HG02759 (cell line): Measurements from ENCODE around the gene MX2.

Source experiments
- ATAC-seq: cut with Tn5 transposase; IDR thresholded peaks from one replicate; pipeline ENCODE4 v1.9.1; 2021; ENCODE audit warnings: mild to moderate bottlenecking, moderate library complexity; ENCODE audit not compliant: unreplicated experiment

Gene MX2

GRCh38 chr21:41432562-41433460, 71.0 kb downstream of the MX2 start:
- no peak for ATAC-seq

- no peak for ATAC-seq
These were observed 71.7 kb downstream of the MX2 start for GRCh38 chr21:41433566-41433965.

DNA sequence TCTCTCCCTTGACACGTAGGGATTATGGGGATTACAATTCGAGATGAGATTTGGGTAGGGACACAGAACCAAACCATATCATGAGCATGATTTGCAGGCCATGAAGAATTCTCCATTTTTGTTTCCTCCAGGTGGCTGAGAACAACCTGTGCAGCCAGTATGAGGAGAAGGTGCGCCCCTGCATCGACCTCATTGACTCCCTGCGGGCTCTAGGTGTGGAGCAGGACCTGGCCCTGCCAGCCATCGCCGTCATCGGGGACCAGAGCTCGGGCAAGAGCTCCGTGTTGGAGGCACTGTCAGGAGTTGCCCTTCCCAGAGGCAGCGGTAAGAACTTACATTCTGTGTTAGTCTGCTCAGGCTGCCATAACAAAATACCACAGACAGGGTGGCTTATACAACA, 73.9 kb downstream of the MX2 start:
- no peak for ATAC-seq

DNA sequence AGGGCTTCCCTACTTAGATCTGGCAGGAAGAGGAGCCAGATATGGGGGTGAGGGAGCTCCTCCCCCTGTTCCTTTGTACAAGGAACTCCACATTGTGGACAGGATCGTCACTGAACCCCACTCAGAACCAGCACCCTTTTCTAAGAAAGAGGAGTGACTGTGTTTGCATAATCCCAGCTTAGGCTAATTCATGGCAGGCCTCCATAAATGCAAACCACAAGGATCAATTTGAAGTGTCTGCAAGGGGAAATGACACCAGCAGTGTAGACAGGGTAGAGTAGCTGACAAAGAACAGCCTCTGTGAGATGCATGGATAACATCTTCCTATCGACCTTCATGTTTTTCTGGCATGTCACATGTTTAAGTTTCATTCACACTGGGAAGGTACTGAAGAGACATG, 75.9 kb downstream of the MX2 start:
- ATAC-seq = no peak

DNA sequence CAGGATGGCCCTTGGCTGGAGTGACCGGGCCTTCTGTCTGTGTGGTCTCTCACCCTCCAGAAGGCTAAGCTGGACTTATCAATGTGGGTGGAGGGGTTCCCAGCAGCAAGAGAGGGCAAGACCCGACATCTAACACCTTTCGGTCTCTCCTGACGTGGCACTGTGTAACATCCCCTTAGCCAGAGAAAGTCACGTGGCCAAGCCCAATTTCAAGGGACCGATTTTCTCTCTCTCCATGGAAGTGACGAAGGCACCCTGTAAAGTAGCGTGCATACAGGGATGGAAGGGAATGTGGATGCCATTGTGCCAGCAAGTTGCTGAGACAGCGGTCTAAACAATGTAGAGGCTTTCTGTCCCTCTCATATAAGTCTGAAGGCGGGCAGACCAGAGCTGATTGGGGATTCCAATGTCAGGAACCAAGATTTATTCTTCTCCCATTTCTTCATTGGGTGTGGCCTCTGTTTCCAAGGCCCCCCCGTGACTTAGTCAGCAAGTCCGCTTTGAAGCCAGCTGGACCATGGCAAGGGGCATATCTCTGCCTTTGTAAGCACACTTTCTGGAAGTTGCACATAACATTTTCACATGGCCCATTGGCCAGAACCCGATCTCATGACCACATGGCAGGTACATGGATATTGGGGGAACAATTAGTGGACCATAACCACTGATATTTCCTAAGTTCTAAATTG, 76.7 kb downstream of the MX2 start:
- ATAC-seq = no peak

DNA sequence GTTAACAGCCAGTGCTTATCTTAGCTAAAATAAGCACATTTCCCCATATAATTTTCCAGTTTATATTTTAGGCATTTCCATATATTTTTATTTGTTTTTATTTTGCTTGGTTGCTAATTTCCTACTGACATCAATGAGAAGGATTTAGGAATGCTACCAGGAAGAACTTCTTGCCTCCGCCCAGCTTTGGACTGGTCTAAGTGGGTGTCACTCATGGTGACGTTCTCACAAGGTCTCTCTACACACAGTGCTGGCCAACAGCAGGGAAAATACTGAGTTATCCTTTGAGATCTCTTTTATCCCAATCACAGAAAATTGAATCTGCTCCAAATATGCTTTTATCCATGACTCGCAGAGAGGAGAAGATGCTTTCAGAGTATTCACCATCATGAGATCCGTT, 77.4 kb downstream of the MX2 start:
- no peak for ATAC-seq

DNA sequence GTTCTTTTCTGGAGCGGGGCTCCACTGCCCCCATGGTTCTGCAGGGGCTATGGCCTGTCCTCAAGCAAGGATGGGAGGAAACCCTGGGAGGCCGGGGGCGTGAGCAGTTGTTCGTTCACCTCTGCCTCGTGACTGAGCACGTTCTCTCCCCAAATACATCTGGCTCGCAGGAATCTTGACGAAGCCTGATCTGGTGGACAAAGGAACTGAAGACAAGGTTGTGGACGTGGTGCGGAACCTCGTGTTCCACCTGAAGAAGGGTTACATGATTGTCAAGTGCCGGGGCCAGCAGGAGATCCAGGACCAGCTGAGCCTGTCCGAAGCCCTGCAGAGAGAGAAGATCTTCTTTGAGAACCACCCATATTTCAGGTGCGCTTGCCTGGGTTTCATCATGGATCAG, 79.7 kb downstream of the MX2 start:
- no peak for ATAC-seq

GRCh38 chr21:41442481-41443186, 80.8 kb downstream of the MX2 start:
- ATAC-seq = no peak

- no peak for ATAC-seq
These were observed 81.7 kb downstream of the MX2 start for GRCh38 chr21:41443562-41443961.

- no peak for ATAC-seq
These were observed 83.1 kb downstream of the MX2 start for GRCh38 chr21:41444703-41445464.

GRCh38 chr21:41445465-41445862, 83.6 kb downstream of the MX2 start:
- no peak for ATAC-seq

- no peak for ATAC-seq
These were observed 84.8 kb downstream of the MX2 start for GRCh38 chr21:41446586-41446985.

DNA sequence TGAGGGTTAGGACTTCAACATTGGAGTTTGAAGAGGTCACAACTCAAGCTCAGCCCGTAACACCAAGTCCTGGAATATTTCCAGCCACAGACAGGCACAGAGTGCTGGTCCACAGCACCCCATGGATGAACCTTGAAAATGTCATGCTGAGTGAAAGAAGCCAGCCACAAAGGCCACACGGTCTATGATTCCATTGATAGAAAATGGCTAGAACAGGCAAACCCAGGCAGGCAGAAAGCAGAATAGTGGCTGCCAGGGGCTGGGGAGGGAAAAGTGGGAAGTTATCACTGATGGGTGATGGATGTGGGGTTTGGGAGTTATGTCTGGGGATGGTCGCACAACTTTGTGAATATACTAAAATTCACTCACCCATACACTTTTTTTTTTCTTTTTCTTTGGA, 85.5 kb downstream of the MX2 start:
- no peak for ATAC-seq

DNA sequence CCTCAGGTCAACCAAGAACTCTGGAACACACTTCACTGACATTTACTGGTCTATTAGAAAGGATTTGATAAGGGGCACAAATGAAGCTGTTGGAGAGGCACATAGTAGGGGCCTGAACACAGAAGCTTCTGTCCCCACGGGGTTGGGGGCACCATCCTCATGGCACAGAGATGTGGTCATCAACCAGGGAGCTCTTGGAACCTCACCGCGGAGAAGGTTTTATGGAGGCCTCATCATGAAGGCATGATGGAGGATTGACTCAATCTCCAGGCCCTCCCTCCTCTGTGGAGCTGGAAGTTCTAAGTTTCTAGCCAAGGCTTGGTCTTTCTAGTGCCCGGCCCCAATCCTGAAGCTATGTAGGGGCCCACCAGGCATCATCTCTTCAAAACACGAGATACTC, 87.8 kb downstream of the MX2 start:
- no peak for ATAC-seq

DNA sequence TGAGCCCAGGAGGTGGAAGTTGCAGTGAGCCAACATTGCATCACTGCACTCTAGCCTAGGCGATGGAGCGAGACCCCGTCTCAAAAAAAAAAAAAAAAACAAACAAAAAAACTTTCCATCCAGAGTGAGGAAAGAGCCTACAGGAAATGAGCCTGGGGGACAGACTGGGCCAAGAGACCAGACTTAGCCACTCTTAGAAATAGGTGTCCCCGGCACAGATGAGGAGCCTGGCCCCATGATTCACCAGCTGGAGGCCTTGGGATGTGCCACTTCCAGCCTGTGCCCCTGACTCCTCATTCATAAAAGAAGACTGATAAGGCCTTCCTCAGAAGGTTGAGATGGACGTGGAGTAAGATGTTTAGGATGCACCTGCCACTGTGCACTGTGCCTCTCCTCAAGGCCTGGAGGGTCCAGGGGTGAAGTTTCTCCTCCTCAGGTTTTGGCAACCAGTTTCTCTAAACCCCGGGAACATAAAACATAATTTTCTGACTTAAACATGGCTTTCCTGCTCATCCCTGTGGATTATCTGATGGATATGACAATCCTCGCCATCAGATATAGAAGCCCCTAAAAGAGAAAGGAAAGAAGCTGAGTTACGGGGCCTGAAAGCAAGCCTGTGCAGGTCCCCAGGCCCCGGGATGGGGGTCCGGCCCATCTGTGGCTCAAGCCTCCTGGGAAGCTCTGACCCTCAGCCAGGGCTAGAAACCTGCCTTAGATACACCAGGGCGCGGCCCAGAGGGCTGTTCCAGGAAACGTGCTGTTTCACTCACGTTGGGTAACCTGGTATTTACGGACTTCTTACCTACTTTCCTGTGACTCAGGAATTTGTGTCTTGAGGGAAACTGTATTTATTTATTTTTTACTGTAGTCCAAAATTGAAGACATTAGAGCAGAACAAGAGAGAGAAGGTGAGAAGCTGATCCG, 90.2 kb downstream of the MX2 start:
- ATAC-seq = no peak

DNA sequence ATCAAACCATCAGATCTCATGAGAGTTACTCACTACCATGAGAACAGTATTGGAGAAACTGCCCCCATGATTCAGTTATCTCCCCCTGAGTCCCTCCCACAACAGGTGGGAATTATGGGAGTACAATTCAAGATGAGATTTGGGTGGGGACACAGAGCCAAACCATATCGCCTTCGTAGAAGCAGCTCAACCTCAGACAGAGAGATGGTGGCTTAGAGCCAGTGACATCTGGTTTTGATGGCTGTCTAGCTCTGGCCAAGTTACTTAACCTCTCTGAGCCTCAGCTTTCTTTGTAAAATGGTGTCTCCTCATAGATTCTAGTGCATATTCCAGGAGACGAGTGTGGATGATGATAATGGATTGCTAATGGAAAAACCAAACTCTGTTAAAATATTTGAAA, 91.4 kb downstream of the MX2 start:
- ATAC-seq = no peak

GRCh38 chr21:41453761-41454160, 91.9 kb downstream of the MX2 start:
- no peak for ATAC-seq

GRCh38 chr21:41458121-41458520, 96.3 kb downstream of the MX2 start:
- ATAC-seq = no peak

- no peak for ATAC-seq
These were observed 96.7 kb downstream of the MX2 start for GRCh38 chr21:41458559-41458958.
